MM.1S (cell line): ENCODE measurements around the gene UTS2.

Experiments
- CTCF ChIP-seq: fragments of 300-600 bp; sonication (generic); IDR thresholded peaks from 2 replicates; pipeline ENCODE4 v1.5.1; 2016; ENCODE audit warnings: antibody characterized with exemption, low read length, mixed read lengths
- EZH2 ChIP-seq: fragments of 300-600 bp; sonication (generic); optimal IDR thresholded peaks from 2 replicates; pipeline ENCODE3; 2017; ENCODE audit warnings: low read depth, mild to moderate bottlenecking, antibody characterized with exemption, low read length, mixed read lengths
- EZH2phosphoT487 ChIP-seq: fragments of 300-600 bp; sonication (generic); IDR thresholded peaks from 2 replicates; pipeline ENCODE4 v1.6.1; 2018; ENCODE audit warnings: antibody characterized with exemption, low read length

DNA sequence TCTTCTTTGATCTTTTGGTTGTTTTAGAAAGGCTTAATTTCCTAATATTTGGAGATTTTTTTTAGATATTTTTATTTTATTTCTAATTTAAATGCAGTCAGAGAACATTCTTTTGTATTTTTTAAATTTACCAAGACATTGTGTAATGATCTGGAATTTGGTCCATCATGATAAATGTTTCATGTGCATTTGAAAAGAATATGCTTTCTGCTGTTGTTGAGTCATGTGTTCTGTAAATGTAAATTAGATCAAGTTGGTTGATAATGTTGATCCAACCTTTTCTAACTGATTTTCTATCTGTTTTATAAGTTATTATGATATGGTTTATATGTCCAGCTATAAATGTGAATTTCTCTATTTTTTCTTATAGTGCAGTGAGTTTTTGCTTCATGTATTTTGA lies 19.8 kb downstream of the UTS2 start:
- TF ChIP-seq EZH2 (no peak), EZH2phosphoT487 (no peak), CTCF (no peak)
